GM23248 (cell line): ENCODE data around the gene FAM171A1.

ENCODE experiments used
- EZH2 ChIP-seq: fragments of 200-600 bp; sonication (generic); IDR thresholded peaks from 2 replicates; pipeline ENCODE4 v1.6.1; 2018; ENCODE audit warnings: antibody characterized with exemption, mild to moderate bottlenecking; ENCODE audit not compliant: insufficient read depth, poor library complexity, severe bottlenecking
- EZH2phosphoT487 ChIP-seq: fragments of 200-600 bp; sonication (generic); IDR thresholded peaks from 2 replicates; pipeline ENCODE4 v1.6.1; 2018; ENCODE audit warnings: antibody characterized with exemption, moderate library complexity, mild to moderate bottlenecking, low read depth; ENCODE audit not compliant: insufficient read depth

DNA sequence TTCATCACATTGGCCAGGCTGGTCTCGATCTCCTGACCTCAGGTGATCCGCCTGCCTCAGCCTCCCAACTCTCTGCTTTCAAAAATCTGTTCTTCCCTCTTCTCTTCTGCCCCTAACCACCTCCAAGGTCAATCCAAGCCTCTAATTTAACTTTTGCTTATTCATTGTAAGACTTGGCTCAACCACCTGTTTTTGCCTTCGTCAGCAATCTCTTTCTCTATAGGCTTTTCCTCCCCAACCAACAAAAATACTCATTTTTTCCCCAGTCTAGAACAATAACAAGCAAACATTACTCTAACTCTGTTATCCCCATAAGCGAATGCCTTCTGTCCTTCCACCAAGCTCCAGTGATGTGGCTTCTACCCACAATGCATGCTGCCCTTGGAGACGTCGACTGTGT is 112.8 kb downstream of the FAM171A1 start:
- TF ChIP-seq EZH2 (no peak), EZH2phosphoT487 (no peak)
